ENCODE data around the gene EML1.
"Not testable (repeated sequence)": the region's sequence is repeated elsewhere in the genome, so short reads cannot be mapped to it uniquely, and the experiment has no call there.

The EML1 gene

GRCh38 chr14:99938376-99938775 is 145.2 kb downstream of the EML1 start:
- DNase-seq (ENCODE audit: low read depth), result no peak

- no peak for DNase-seq (ENCODE audit: low read depth)
Observed at GRCh38 chr14:99938896-99939295, 145.7 kb downstream of the EML1 start.

- DNase-seq (ENCODE audit: low read depth), result no peak
Observed at GRCh38 chr14:99939421-99939820, 146.2 kb downstream of the EML1 start.

- DNase-seq (ENCODE audit: low read depth), result no peak
Observed at GRCh38 chr14:99940064-99940463, 146.9 kb downstream of the EML1 start.

- no peak for DNase-seq (ENCODE audit: low read depth)
Observed at GRCh38 chr14:99941211-99941610, 148.0 kb downstream of the EML1 start.

GRCh38 chr14:99943620-99944019 is 150.4 kb downstream of the EML1 start:
- no peak for DNase-seq (ENCODE audit: low read depth)

GRCh38 chr14:99944241-99944651 is 151.0 kb downstream of the EML1 start:
- DNase-seq (ENCODE audit: low read depth), result no peak

- DNase-seq (ENCODE audit: low read depth), result no peak
Observed at GRCh38 chr14:99945732-99946651, 152.8 kb downstream of the EML1 start.

- DNase-seq (ENCODE audit: low read depth), result peak; percentile 34
Observed at GRCh38 chr14:99946652-99947489, 153.7 kb downstream of the EML1 start.

GRCh38 chr14:99947695-99948094 is 154.5 kb downstream of the EML1 start:
- DNase-seq (ENCODE audit: low read depth), result no peak

- DNase-seq (ENCODE audit: low read depth), result not testable (repeated sequence)
Observed at GRCh38 chr14:99949011-99949732, 156.0 kb downstream of the EML1 start.

GRCh38 chr14:99950181-99950580 is 157.0 kb downstream of the EML1 start:
- no peak for DNase-seq (ENCODE audit: low read depth)

- DNase-seq (ENCODE audit: low read depth), result no peak
Observed at GRCh38 chr14:99951085-99951484, 157.9 kb downstream of the EML1 start.

GRCh38 chr14:99952039-99952438 is 158.8 kb downstream of the EML1 start:
- no peak for DNase-seq (ENCODE audit: low read depth)

- DNase-seq (ENCODE audit: low read depth), result no peak
Observed at GRCh38 chr14:99952453-99952852, 159.2 kb downstream of the EML1 start.

- no peak for DNase-seq (ENCODE audit: low read depth)
Observed at GRCh38 chr14:99955826-99956455, 162.7 kb downstream of the EML1 start.

- no peak for DNase-seq (ENCODE audit: low read depth)
Observed at GRCh38 chr14:99958380-99958779, 165.2 kb downstream of the EML1 start.

- no peak for DNase-seq (ENCODE audit: low read depth)
Observed at GRCh38 chr14:99961826-99962518, 168.8 kb downstream of the EML1 start.

GRCh38 chr14:99964979-99965378 is 171.8 kb downstream of the EML1 start:
- no peak for DNase-seq (ENCODE audit: low read depth)

- no peak for DNase-seq (ENCODE audit: low read depth)
Observed at GRCh38 chr14:99966037-99966835, 173.0 kb downstream of the EML1 start.

Data from T follicular helper cell (primary cell).